PC-3 (cell line): ENCODE data around the gene CDH13. TPM values are rescaled to one million over a fixed set of nuclear protein-coding genes. Genes with fewer than 3 reads are reported as not detected.

ENCODE experiments used
- ATAC-seq: fragments of 200-7000 bp; cut with Tn5 transposase; 2 replicates; pipeline ENCODE4 v1.9.1; 2020; ENCODE audit warnings: mild to moderate bottlenecking, moderate library complexity
- BruUV-seq: library from RNA; stranded (reverse); fragments of 400-500 nt; replicated peaks from 2 replicates; lab custom pipeline; 2021; lab: Mats Ljungman, UMichigan
- CTCF ChIA-PET: fragments of 300-600 bp; sonication (Branson Sonifier 250); formaldehyde crosslinking; loops from one replicate; lab custom pipeline; 2022; ENCODE audit warnings: antibody characterized with exemption; lab: Charles Lee
- POLR2A ChIA-PET: fragments of 300-600 bp; sonication (Branson Sonifier 250); formaldehyde crosslinking; loops from one replicate; lab custom pipeline; 2022; ENCODE audit warnings: antibody characterized with exemption; ENCODE audit not compliant: unreplicated experiment; lab: Charles Lee
- DNase-seq: peaks from one replicate; pipeline ENCODE4 v3.0.0-alpha.2; 2015
- H2AFZ ChIP-seq: fragments of 300-600 bp; sonication (generic); 2 replicates; pipeline ENCODE4 v1.6.0; 2016; ENCODE audit warnings: antibody characterized with exemption, low read length
- H3F3A ChIP-seq: fragments of 300-600 bp; sonication (generic); one replicate; pipeline ENCODE4 v1.6.0; 2017; ENCODE audit warnings: antibody characterized with exemption, low read length, control low read depth, mild to moderate bottlenecking; ENCODE audit not compliant: unreplicated experiment
- H3K27ac ChIP-seq: fragments of 300-600 bp; sonication (generic); 2 replicates; pipeline ENCODE4 v1.5.1; 2016; ENCODE audit warnings: mild to moderate bottlenecking, low read length
- H3K27me3 ChIP-seq: fragments of 300-600 bp; sonication (generic); 2 replicates; pipeline ENCODE4 v1.6.1; 2016; ENCODE audit warnings: low read length, mixed read lengths
- H3K36me3 ChIP-seq: fragments of 300-600 bp; sonication (generic); 2 replicates; pipeline ENCODE4 v1.6.1; 2016; ENCODE audit warnings: low read depth, mixed run types, low read length, mixed read lengths
- H3K4me1 ChIP-seq: fragments of 300-600 bp; sonication (generic); 2 replicates; pipeline ENCODE4 v1.5.1; 2016; ENCODE audit warnings: low read length; ENCODE audit not compliant: insufficient read depth
- H3K4me2 ChIP-seq: fragments of 300-600 bp; sonication (generic); 2 replicates; pipeline ENCODE4 v1.6.0; 2016; ENCODE audit warnings: low read length
- H3K4me3 ChIP-seq: fragments of 300-600 bp; sonication (generic); 2 replicates; pipeline ENCODE4 v1.5.1; 2016; ENCODE audit warnings: mild to moderate bottlenecking, low read length, mixed read lengths
- H3K79me2 ChIP-seq: fragments of 300-600 bp; sonication (generic); 2 replicates; pipeline ENCODE4 v1.6.1; 2017; ENCODE audit warnings: low read length, mixed read lengths
- H3K9ac ChIP-seq: fragments of 300-600 bp; sonication (generic); 2 replicates; pipeline ENCODE4 v1.6.0; 2016; ENCODE audit warnings: mild to moderate bottlenecking, low read length
- H3K9me2 ChIP-seq: fragments of 300-600 bp; sonication (generic); replicated peaks from 2 replicates; pipeline ENCODE4 v1.6.1; 2016; ENCODE audit warnings: mixed run types, low read length, mixed read lengths
- H3K9me3 ChIP-seq: fragments of 300-600 bp; sonication (generic); 2 replicates; pipeline ENCODE4 v1.6.1; 2016; ENCODE audit warnings: low read length, mixed read lengths
- H4K20me1 ChIP-seq: fragments of 300-600 bp; sonication (generic); 2 replicates; pipeline ENCODE4 v1.6.1; 2016; ENCODE audit warnings: low read length, mixed read lengths
- CTCF ChIP-seq: fragments of 300-600 bp; sonication (generic); conservative IDR thresholded peaks from 2 replicates; pipeline ENCODE4 v1.5.1; 2017; ENCODE audit warnings: antibody characterized with exemption, low read depth, mild to moderate bottlenecking, low read length
- EZH2 ChIP-seq: fragments of 300-600 bp; sonication (generic); IDR thresholded peaks from one replicate; pipeline ENCODE4 v1.6.1; 2017; ENCODE audit warnings: antibody characterized with exemption, mild to moderate bottlenecking, low read length; ENCODE audit not compliant: unreplicated experiment
- EZH2phosphoT487 ChIP-seq: fragments of 300-600 bp; sonication (generic); IDR thresholded peaks from 2 replicates; pipeline ENCODE4 v1.6.1; 2018; ENCODE audit warnings: mild to moderate bottlenecking, antibody characterized with exemption, low read length, borderline replicate concordance
- intact Hi-C: fragments of 100-400 bp; cut with micrococcal nuclease; formaldehyde crosslinking; loops from 2 replicates; pipeline ENCODE4 v1.9.0; 2023
- total RNA-seq: library from RNA; depleted of rRNA; stranded (reverse); fragments of >200 nt; gene quantifications from 2 replicates; pipeline ENCODE4 v1.2.3, GENCODE V29; 2014

Gene CDH13
- total RNA-seq, 1 experiment from 2014 or later: 0.36 TPM

GRCh38 chr16:83464991-83465390 is 838.2 kb downstream of the CDH13 start:
- ATAC-seq (no peak), DNase-seq (no peak)
- H3K9me3 ChIP-seq: no peaks in the 10 kb centered on the region
- no peaks in the 10 kb centered on the region for H3K9me2 ChIP-seq
- H3K27ac ChIP-seq: no peak overlapping the region
- H3K4me3 ChIP-seq: no peak overlapping the region
- H3K27me3 ChIP-seq: no peaks in the 10 kb centered on the region
- no peaks in the 10 kb centered on the region for H3K79me2 ChIP-seq
- no peak for TF ChIP-seq EZH2phosphoT487
- no peak for TF ChIP-seq CTCF
- TF ChIP-seq EZH2: no peak
- H3K9ac ChIP-seq: no peak overlapping the region
- no peaks in the 10 kb centered on the region for H3K4me1 ChIP-seq
- intact Hi-C loops: no loop called here
- ChIA-PET CTCF (no interaction called here), POLR2A (no interaction called here)
- no peaks in the 10 kb centered on the region for H3K36me3 ChIP-seq
- no peak overlapping the region for H3K4me2 ChIP-seq
- no peak overlapping the region for H2AFZ ChIP-seq
- BruUV-seq: no TSS peak
- no peaks in the 10 kb centered on the region for H3F3A ChIP-seq
- H4K20me1 ChIP-seq: no peaks in the 10 kb centered on the region

- Histone ChIP-seq H3K9me2 (no peaks in the 10 kb centered on the region), H3K4me1 (no peaks in the 10 kb centered on the region), H4K20me1 (no peaks in the 10 kb centered on the region), H2AFZ (no peak overlapping the region), H3K4me2 (no peak overlapping the region), H3K27me3 (no peaks in the 10 kb centered on the region), H3K9ac (no peak overlapping the region), H3K36me3 (no peaks in the 10 kb centered on the region), H3K79me2 (no peaks in the 10 kb centered on the region), H3K4me3 (no peak overlapping the region), H3K27ac (no peak overlapping the region), H3K9me3 (no peaks in the 10 kb centered on the region), H3F3A (no peaks in the 10 kb centered on the region)
- ChIA-PET POLR2A (no interaction called here), CTCF (no interaction called here)
- BruUV-seq: no TSS peak
- intact Hi-C loops: no loop called here
- TF ChIP-seq EZH2 (no peak), EZH2phosphoT487 (no peak), CTCF (no peak)
- no peak for DNase-seq
- ATAC-seq: no peak
Observed at GRCh38 chr16:83470416-83470815, 843.6 kb downstream of the CDH13 start.

- Histone ChIP-seq H3K36me3 (no peaks in the 10 kb centered on the region), H3K4me1 (no peaks in the 10 kb centered on the region), H2AFZ (no peak overlapping the region), H3K9ac (no peak overlapping the region), H3K27ac (no peak overlapping the region), H3K9me2 (no peaks in the 10 kb centered on the region), H3K9me3 (no peaks in the 10 kb centered on the region), H3K4me2 (no peak overlapping the region), H3K27me3 (no peaks in the 10 kb centered on the region), H3K79me2 (no peaks in the 10 kb centered on the region), H4K20me1 (no peaks in the 10 kb centered on the region), H3F3A (no peaks in the 10 kb centered on the region), H3K4me3 (no peak overlapping the region)
- TF ChIP-seq EZH2 (no peak), EZH2phosphoT487 (no peak), CTCF (no peak)
- ATAC-seq (no peak), DNase-seq (no peak)
- CTCF ChIA-PET: no interaction called here
- no TSS peak for BruUV-seq
- POLR2A ChIA-PET: no interaction called here
- intact Hi-C loops: no loop called here
Observed at GRCh38 chr16:83472776-83473501, 846.2 kb downstream of the CDH13 start.
